HG02759 (cell line): Measurements from ENCODE around the gene CCN6.

Experiments
- ATAC-seq: cut with Tn5 transposase; IDR thresholded peaks from one replicate; pipeline ENCODE4 v1.9.1; 2021; ENCODE audit warnings: mild to moderate bottlenecking, moderate library complexity; ENCODE audit not compliant: unreplicated experiment

The CCN6 gene

GRCh38 chr6:112054001-112054400 lies at the start of gene CCN6:
Gene CCN6, plus strand, starts transcription at chr6:112054104. Its CDS starts 254 bp downstream, at chr6:112054358.
- no peak for ATAC-seq

DNA sequence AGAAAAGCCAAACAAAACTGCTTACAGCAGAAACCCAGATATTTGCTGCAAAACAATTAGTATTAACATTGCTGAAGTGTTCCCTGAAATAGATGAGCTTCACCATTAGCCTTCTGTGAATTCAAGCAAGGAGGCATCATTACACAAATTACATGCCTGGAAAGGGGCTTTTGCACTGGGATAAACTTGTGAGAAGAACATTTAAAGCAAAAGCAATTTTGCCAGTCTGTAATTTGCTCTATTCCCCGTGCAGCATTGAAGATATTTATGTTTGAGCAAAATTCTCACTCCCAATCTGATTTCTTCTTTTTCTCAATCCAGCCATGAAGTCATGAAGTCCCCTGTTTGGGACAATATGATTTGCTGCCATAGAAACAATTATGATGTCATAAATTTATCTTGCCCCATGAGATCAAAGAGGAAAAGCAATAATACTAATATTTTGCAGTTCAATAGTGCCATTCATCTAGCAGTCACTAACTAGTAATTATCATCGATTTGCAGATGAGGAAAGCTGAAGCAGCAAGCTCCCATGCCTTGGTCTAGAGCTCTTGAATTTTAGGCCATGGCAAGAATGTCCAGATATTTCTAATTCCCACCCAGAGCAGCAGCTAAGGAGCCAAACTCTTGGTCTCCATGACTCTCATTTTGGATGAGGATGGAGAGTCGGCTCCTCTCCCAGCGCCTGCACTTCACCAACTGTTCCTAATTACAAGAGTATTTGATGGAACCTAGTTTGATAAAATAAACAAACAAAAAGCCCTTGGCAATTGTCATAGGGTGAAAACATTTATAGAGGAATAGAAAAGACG lies 49.5 kb upstream of the CCN6 start:
- no peak for ATAC-seq

- no peak for ATAC-seq
These were observed 48.9 kb upstream of the CCN6 start for GRCh38 chr6:112005013-112005371.

GRCh38 chr6:112007254-112007653 lies 46.6 kb upstream of the CCN6 start:
- no peak for ATAC-seq

- ATAC-seq, result no peak
These were observed 46.1 kb upstream of the CCN6 start for GRCh38 chr6:112007805-112008204.

- ATAC-seq, result no peak
These were observed 45.4 kb upstream of the CCN6 start for GRCh38 chr6:112008482-112008881.

- no peak for ATAC-seq
These were observed 43.6 kb upstream of the CCN6 start for GRCh38 chr6:112010328-112010727.

GRCh38 chr6:112013051-112013450 lies 40.9 kb upstream of the CCN6 start:
- no peak for ATAC-seq

GRCh38 chr6:112014483-112014882 lies 39.4 kb upstream of the CCN6 start:
- ATAC-seq, result no peak

DNA sequence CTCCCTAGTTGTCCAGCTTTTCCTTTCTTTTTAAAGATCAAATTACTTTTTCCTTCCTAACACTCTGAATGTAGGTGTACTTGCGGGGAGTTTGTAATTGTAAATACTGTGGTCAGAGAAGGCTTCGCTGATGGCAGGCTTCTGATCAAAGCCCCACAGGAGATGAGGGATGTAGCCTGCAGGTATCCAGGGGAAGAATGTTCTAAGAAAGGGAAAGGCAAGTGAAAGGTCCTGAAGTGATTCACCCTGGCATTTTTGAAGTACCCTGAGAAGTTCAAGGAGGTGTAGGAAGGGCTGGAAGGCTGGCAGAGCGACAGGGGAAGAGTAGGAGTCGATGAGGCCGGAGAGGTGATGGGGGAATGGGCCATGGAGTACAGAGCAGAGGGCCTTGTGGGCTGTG lies 38.2 kb upstream of the CCN6 start:
- no peak for ATAC-seq

DNA sequence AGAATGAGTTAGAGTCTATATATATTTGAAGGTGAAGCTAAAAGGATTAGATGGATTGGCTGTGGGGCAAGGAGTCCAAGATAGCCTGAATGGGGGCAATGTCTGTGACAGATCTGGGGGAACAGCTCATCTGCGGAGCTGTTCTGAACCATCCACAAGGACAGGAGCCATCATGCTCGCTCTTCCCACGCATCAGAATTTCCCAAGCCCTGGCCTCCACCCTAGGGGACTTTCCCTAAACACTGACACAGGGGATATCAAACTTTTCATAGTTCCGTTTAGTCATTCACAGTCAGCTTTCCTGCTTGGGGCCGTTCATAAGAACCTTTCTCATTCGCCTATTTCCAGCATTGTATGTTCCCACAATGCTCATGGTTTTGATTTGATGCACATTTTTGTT lies 37.6 kb upstream of the CCN6 start:
- ATAC-seq, result no peak

DNA sequence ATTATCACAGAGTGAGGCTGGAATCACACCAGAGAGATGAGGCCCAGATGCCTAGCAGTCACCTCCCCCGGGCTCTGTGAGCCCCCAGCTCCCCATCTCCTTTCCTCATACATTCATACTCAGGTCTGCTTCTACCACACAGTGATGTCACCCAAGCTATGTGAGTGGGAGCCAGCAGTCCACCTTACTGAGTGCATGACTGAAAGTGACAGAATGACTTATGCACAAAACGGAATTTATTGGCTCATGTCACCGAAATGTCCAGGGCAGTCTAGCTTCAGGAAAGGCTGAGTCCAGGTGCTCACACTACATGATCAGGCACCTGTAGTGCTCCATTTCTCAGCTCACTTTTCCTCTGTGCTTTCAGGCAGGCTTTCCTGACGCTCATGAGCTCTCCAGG lies 36.7 kb upstream of the CCN6 start:
- ATAC-seq, result no peak

DNA sequence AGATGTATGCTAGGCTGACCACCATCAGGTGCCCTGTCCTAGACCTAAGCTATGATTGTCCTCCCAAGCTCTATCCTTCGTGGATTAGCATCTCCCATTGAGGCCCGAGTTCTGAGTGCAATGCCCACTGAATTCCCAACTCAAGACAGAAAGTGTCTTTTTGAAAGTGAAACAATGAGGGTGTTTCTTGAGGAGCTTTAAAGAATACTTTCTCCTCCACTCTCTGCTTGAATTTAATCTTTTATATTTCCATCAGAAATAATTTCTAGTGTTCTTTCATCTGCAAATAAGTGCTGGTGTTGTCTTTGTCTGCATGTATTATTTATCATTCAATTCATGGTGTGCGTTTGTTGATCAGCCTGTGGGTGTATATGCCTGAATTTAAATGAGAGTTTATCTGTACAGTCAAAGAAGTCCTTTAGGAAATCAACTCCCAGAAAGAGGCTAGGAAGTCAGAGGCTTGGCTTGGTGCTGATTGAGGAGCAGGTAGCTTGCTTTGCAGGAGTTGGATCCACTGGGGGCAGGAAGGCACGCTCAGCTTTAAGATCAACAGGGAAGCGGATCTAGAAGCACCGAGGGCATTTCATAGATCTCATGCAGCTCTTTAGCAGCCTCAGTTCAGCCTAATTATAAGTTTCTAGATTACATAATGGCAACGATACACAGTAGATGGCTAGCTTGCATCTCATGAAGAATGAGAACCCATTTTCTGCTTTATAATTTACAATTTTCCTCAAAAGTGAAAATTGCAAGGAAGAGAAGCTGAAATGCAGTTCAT lies 36.0 kb upstream of the CCN6 start:
- no peak for ATAC-seq

GRCh38 chr6:112018619-112019416 lies 35.1 kb upstream of the CCN6 start:
- ATAC-seq, result no peak

DNA sequence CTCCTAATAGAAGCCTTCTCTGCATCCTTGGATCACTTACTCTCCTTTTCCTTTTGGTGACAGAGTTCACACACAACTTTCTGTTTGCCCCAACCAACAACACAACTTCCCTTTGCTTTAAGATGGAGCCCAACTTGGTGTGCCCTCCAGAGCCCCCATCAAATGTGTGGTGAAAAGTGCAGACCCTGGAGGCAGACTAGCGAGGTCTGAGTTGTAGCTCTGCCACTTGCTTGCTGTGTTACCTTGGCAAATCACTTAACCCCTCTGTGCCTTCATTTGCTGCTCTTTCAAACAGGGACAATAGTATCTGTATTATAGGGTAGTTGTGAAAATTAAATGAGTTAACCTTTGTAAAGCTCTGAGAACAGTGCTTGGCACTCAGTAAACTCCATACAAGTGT lies 34.3 kb upstream of the CCN6 start:
- ATAC-seq, result no peak

GRCh38 chr6:112021691-112022310 lies 32.1 kb upstream of the CCN6 start:
- ATAC-seq, result no peak

DNA sequence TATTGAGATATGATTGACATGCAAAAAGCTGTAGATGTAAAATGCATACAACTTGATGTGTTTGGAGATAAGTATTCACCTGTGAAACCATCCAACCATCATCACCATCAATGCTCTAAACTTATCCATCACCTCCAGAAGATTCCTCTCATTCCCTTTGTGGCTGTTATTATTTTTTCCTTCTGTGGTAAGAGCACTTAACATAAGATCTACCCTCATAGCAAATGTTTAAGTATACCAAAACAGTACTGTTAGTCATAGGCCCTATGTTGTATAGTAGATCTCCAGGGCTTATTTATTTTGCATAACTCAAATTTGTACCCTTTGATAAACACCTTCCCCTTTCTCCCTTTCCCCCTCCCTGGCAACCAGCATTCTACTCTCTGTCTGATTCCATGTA lies 31.2 kb upstream of the CCN6 start:
- no peak for ATAC-seq

GRCh38 chr6:112024464-112024863 lies 29.4 kb upstream of the CCN6 start:
- no peak for ATAC-seq

GRCh38 chr6:112026933-112027332 lies 27.0 kb upstream of the CCN6 start:
- ATAC-seq, result no peak

DNA sequence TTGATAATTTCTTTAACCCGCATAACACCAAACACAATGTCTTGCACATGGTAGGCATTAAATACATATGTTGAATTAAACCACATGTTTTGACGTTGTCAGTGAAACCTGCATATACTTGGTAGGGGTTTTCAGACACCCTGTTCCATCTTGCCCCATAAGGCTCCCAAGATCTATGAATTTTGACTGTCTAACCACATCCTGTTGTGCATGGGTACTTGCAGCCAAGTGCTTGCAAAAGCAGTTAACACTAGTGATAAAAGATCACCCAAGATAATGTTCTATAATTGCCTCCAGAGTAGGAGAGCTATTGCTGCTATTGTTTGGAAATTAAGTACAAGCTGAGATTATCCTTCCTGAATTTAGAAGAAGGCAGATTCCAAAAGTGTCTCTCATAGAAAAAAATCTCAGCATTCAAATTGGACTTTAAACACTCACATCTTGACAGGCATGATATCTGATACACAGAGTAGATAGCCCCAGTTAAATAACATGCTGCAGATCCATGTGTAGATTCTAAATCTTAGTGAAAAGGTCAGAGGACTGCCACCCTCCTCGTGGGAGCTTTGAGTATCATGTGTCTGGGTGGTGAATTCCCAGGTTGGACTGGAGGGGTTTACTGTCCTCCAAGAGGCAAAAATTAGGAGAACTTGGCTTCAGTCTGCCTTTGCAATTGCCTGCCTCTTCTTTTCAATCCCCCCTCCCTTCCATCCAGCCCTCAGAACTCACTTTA lies 25.8 kb upstream of the CCN6 start:
- ATAC-seq, result no peak
